HFF-Myc (cell line): ENCODE data around the gene NXNL1.

ENCODE experiments used
- DNase-seq: peaks from one replicate; pipeline ENCODE4 v3.0.0-alpha.2; 2011; ENCODE audit warnings: low read depth; ENCODE audit errors: extremely low read depth
- H3K4me3 ChIP-seq: replicated peaks from 2 replicates; pipeline ENCODE4 v1.5.1; 2011; ENCODE audit warnings: low read depth, mild to moderate bottlenecking, control low read depth, low read length
- TF ChIP-seq, protein P1 (sequence below): IDR thresholded peaks from 2 replicates; pipeline ENCODE4 v1.5.1; 2012; ENCODE audit warnings: mild to moderate bottlenecking, low read depth, low read length, control low read depth; ENCODE audit errors: missing control alignments

Gene NXNL1

DNA sequence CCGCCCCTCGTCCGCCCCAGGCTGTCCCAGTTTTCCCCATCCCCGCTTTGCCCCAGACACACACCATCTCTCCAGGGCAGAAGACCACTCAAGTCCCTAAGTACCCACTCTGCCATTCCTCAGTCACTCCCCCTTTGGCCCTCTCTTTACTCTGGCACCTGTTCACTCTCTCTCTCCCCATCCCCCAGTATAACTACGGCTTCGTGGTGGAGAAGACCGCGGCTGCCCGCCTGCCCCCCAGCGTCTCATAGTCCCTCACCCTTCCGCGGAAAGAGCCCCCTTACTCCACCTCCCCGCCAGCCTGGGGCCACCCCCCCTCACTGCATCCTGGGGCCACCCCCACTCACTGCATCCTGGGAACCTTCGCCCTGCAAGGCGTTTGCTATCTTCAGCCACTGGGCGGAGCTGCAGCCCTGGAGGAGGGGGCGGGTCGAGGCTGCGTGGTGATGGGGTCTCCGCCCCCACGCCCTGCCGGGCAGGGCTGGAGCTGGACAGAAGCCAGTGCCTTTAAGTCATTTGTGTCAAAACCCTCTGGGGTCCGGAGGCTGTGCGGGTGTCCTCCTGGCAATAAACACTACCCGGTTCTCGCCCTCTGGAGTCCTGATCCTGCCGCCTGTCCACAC is 35.9 kb downstream of the NXNL1 start:
- no peak overlapping the region for H3K4me3 ChIP-seq
- TF ChIP-seq, protein P1, sequence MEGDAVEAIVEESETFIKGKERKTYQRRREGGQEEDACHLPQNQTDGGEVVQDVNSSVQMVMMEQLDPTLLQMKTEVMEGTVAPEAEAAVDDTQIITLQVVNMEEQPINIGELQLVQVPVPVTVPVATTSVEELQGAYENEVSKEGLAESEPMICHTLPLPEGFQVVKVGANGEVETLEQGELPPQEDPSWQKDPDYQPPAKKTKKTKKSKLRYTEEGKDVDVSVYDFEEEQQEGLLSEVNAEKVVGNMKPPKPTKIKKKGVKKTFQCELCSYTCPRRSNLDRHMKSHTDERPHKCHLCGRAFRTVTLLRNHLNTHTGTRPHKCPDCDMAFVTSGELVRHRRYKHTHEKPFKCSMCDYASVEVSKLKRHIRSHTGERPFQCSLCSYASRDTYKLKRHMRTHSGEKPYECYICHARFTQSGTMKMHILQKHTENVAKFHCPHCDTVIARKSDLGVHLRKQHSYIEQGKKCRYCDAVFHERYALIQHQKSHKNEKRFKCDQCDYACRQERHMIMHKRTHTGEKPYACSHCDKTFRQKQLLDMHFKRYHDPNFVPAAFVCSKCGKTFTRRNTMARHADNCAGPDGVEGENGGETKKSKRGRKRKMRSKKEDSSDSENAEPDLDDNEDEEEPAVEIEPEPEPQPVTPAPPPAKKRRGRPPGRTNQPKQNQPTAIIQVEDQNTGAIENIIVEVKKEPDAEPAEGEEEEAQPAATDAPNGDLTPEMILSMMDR: peak; percentile 52
- DNase-seq: no peak

DNA sequence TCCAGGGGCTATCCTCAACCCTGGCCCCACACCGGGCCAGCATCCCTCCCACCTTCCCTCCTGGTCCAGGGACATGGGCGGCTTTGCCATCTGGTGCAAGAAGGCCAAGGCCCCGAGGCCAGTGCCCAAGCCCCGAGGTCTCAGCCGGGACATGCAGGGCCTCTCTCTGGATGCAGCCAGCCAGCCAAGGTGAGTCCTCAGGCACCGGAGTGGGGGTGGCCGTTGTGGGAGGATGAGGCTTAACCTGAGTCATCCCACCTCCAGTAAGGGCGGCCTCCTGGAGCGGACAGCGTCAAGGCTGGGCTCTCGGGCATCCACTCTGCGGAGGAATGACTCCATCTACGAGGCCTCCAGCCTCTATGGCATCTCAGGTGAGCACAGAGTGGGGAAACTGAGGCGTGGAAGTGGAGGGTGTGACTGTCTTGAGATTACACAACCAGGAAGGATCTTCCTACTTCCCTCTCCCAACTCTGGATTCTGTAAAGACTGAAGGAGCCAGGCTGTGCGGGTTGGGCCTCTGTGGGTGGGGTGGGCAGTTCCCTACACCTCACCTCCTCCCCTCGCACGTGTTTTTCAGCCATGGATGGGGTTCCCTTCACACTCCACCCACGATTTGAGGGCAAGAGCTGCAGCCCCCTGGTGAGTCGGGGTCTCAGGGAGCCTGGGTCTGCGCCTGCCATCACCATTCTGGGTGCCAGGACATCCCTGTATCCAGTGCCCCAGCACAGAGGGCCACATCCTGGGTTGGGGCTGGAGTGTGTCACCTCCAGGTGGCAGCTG is 37.1 kb downstream of the NXNL1 start:
- no peak overlapping the region for H3K4me3 ChIP-seq
- TF ChIP-seq, protein P1: no peak
- DNase-seq: no peak

DNA sequence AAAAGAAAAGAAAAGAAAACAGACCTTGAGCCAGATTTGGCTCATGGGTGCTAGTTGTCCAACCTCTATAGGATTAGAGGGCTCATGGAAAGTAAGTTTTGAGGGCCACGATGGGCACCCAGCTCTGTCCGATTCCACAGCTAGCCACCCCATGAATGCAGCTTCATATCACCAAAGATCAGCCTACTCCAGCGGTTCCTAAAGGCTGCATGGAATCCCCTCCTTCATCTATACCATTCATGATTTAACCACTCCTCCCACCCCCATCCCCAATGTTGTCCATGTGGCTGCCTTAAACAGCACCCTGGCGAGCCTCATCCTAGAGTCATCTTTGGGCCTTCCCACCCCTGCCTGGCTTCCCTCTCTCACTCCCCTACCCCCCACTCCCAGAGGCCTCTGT is 38.8 kb downstream of the NXNL1 start:
- TF ChIP-seq, protein P1: no peak
- DNase-seq: no peak
- no peak overlapping the region for H3K4me3 ChIP-seq

DNA sequence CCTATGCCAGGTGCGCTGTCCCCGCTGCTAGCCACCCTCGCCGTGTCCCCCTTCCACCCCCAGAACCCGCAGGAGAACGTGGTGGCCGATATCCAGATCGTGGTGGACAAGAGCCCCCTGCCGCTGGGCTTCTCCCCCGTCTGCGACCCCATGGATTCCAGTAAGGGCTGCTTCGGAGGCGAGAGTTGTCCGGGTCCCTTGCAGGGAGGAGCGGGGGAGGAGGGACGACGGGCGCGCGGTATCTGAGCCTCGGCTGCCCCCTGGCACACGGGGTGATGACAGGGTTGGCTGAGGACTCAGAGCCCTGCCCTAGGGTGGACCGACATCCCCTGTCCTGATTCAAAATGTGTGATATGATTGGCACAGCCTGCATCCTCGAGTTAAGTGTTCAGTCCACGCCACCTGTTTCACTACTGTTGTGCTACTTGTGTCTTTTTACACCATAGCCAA is 40.2 kb downstream of the NXNL1 start:
- H3K4me3 ChIP-seq: peak overlapping the region; percentile 79
- no peak for DNase-seq
- TF ChIP-seq, protein P1: peak; percentile 19

DNA sequence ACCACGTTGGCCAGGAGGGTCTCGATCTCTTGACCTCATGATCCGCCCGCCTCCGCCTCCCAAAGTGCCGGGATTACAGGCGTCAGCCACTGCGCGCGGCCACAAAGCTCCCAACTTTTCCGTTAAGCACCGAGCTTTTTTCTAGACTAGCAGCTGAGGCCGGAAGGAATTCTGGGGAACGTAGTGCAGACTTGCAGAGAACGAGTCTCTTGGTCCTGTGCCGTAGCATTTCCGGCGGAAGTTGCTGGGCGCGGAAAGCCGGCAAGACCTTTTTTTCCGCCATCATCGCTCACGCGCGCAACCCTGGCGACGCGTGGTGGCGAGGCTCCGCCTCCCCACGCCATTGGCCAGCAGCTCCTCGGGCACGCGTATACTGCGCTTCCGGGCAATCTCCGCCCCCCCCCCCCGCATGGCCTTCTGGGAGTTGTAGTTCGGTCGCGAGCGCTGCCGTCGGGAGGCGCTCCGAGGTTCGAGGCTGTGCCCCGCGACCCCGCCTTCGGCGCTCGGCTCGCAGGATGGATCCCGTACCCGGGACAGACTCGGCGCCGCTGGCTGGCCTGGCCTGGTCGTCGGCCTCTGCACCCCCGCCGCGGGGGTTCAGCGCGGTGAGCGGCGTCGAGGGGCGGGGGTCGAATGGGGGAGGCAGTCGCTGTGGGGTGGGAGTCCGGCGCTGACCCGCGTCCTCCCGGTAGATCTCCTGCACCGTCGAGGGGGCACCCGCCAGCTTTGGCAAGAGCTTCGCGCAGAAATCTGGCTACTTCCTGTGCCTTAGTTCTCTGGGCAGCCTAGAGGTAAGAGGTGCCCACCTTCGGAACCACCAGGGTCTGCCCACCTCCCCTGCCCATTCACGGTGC is 40.9 kb downstream of the NXNL1 start, which contains the start of gene MVB12A:
TSS of gene MVB12A (plus strand) at position 427 of the 854 bp plus-strand sequence. CDS start at position 516, 89 bp downstream.
- DNase-seq: peak; percentile 99
- peak within 1 kb of the TSS; percentile 79 for H3K4me3 ChIP-seq
- TF ChIP-seq, protein P1: no peak

DNA sequence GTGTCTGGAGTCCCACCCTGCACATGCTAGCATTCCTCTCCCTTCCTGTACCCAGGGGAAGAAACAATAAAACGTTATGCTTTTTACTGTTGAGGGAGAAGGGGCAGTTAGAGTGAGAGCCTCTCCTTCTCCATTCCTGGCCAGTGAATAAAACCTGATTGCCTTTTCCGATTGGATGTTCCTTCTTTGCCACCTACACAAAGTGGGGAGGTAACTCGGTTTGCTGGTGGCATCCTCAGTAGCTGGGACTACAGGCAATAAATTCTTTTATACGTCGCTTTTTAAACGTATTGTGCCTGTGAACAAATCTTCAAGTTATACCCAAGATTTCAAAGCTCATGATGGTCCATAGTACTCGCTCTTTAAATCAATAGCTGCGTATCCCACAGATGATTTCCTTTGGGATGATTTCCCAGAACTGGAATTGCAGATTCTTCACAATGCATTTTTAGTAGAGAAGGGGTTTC is 41.5 kb downstream of the NXNL1 start:
- DNase-seq: no peak
- TF ChIP-seq, protein P1: no peak
- peak overlapping the region; percentile 79 for H3K4me3 ChIP-seq
